Measurements from ENCODE around the gene MTERF4.

- TF ChIP-seq TCF4 (CRISPR knock-in tag; IDR thresholded peaks at IDR 0.05; ENCODE audit: borderline replicate concordance) (no peak), ISL1 (CRISPR knock-in tag; IDR thresholded peaks at IDR 0.05) (no peak)
Observed at GRCh38 chr2:241049739-241050623, 52.1 kb downstream of the MTERF4 start.
